ENCODE data around the gene MBP. TPM values are rescaled to one million over a fixed set of nuclear protein-coding genes. Genes with fewer than 3 reads are reported as not detected.

The MBP gene
- total and polyA plus RNA-seq, 2 of the 13 experiments (the other 11 are each of a cell fraction or from before 2014, with no cell fraction given) = 5.0 to 8.5 TPM

DNA sequence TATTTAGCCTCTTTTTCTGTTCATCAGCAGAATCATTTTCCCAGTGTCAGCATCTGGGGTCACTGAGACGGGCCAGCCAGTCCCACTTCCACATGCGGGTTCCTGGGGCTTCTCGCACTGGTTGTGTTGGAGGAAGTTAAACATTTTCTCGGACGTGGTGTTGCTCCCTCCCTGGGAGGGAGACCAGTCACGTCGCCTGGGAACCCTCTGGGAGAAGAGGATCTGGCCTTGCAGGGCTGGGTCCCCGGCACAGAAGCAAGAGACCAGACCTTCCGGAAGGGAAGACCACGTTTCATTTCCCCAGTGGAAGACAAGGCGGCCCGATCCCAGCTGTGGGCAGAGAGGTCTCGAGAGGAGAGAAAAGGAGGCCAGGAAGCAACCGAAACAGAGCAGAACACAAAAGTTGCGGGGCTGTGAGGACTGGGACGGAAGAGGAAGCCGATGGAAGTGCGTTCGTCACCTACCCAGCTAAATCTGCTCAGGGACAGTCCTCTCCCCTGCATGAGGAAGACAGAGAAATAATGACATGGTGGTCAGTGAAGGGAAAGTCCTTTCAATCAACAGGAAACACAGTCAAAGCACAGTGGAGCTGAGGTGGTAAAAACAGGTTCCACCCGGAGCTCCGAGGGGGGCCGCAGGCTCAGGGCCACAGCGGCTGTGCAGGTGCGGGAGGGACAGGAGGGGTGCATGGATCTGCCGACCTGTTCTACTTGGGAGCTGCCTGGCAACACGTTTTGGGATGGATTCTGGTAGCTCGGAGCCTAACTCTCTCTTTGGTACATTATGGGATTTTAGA, 144.4 kb downstream of the MBP start (continued):
- TF ChIP-seq, protein P1, sequence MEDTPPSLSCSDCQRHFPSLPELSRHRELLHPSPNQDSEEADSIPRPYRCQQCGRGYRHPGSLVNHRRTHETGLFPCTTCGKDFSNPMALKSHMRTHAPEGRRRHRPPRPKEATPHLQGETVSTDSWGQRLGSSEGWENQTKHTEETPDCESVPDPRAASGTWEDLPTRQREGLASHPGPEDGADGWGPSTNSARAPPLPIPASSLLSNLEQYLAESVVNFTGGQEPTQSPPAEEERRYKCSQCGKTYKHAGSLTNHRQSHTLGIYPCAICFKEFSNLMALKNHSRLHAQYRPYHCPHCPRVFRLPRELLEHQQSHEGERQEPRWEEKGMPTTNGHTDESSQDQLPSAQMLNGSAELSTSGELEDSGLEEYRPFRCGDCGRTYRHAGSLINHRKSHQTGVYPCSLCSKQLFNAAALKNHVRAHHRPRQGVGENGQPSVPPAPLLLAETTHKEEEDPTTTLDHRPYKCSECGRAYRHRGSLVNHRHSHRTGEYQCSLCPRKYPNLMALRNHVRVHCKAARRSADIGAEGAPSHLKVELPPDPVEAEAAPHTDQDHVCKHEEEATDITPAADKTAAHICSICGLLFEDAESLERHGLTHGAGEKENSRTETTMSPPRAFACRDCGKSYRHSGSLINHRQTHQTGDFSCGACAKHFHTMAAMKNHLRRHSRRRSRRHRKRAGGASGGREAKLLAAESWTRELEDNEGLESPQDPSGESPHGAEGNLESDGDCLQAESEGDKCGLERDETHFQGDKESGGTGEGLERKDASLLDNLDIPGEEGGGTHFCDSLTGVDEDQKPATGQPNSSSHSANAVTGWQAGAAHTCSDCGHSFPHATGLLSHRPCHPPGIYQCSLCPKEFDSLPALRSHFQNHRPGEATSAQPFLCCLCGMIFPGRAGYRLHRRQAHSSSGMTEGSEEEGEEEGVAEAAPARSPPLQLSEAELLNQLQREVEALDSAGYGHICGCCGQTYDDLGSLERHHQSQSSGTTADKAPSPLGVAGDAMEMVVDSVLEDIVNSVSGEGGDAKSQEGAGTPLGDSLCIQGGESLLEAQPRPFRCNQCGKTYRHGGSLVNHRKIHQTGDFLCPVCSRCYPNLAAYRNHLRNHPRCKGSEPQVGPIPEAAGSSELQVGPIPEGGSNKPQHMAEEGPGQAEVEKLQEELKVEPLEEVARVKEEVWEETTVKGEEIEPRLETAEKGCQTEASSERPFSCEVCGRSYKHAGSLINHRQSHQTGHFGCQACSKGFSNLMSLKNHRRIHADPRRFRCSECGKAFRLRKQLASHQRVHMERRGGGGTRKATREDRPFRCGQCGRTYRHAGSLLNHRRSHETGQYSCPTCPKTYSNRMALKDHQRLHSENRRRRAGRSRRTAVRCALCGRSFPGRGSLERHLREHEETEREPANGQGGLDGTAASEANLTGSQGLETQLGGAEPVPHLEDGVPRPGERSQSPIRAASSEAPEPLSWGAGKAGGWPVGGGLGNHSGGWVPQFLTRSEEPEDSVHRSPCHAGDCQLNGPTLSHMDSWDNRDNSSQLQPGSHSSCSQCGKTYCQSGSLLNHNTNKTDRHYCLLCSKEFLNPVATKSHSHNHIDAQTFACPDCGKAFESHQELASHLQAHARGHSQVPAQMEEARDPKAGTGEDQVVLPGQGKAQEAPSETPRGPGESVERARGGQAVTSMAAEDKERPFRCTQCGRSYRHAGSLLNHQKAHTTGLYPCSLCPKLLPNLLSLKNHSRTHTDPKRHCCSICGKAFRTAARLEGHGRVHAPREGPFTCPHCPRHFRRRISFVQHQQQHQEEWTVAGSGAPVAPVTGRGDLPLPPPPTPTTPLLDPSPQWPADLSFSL (CRISPR knock-in tag; IDR thresholded peaks at IDR 0.05) = no peak
- TF ChIP-seq, protein P2, sequence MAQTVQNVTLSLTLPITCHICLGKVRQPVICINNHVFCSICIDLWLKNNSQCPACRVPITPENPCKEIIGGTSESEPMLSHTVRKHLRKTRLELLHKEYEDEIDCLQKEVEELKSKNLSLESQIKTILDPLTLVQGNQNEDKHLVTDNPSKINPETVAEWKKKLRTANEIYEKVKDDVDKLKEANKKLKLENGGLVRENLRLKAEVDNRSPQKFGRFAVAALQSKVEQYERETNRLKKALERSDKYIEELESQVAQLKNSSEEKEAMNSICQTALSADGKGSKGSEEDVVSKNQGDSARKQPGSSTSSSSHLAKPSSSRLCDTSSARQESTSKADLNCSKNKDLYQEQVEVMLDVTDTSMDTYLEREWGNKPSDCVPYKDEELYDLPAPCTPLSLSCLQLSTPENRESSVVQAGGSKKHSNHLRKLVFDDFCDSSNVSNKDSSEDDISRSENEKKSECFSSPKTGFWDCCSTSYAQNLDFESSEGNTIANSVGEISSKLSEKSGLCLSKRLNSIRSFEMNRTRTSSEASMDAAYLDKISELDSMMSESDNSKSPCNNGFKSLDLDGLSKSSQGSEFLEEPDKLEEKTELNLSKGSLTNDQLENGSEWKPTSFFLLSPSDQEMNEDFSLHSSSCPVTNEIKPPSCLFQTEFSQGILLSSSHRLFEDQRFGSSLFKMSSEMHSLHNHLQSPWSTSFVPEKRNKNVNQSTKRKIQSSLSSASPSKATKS (CRISPR knock-in tag; IDR thresholded peaks at IDR 0.05) = no peak
- no peak for TF ChIP-seq HDAC6 (IDR thresholded peaks at IDR 0.05; ENCODE audit: low read depth, low read length)

Measured in HepG2 (cell line).